ENCODE results near the gene SERPINB4. TPM values are rescaled to one million over a fixed set of nuclear protein-coding genes. Genes with fewer than 3 reads are reported as not detected.

The SERPINB4 gene
- total RNA-seq, 4 donors from 2014 or later = 0.44 to 1.1 (median 0.60) TPM; not detected in 1

DNA sequence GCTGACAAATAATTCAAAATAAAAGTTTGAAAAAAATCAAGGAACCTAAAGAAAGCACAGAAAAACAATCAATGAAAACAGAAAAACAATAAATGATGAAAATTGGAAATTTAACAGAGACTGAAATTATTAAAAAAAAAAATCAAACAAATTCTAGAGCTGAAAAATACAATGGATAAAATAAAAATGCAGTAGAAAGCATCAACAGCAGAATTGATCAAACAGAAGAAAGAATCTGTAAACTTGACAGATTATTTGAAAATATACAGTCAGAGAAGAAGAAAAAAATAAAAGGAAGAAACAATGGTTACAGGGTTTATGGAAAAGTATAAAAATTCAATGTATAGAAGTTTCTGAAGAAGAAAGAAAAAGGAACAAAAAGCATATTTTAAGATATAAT is 16.2 kb downstream of the SERPINB4 start:
- no peaks in the 10 kb centered on the region for H3K36me3 ChIP-seq
- no peak overlapping the region for H3K4me3 ChIP-seq
- no peaks in the 10 kb centered on the region for H3K27me3 ChIP-seq
- H3K9me3 ChIP-seq = peaks cover 9% of the 10 kb centered on the region
- H3K4me1 ChIP-seq = no peaks in the 10 kb centered on the region
- TF ChIP-seq POLR2AphosphoS5 (IDR thresholded peaks at IDR 0.05) (no peak), POLR2A (IDR thresholded peaks at IDR 0.05) (no peak), EP300 (IDR thresholded peaks at IDR 0.05) (no peak)
- TF ChIP-seq, protein P1, sequence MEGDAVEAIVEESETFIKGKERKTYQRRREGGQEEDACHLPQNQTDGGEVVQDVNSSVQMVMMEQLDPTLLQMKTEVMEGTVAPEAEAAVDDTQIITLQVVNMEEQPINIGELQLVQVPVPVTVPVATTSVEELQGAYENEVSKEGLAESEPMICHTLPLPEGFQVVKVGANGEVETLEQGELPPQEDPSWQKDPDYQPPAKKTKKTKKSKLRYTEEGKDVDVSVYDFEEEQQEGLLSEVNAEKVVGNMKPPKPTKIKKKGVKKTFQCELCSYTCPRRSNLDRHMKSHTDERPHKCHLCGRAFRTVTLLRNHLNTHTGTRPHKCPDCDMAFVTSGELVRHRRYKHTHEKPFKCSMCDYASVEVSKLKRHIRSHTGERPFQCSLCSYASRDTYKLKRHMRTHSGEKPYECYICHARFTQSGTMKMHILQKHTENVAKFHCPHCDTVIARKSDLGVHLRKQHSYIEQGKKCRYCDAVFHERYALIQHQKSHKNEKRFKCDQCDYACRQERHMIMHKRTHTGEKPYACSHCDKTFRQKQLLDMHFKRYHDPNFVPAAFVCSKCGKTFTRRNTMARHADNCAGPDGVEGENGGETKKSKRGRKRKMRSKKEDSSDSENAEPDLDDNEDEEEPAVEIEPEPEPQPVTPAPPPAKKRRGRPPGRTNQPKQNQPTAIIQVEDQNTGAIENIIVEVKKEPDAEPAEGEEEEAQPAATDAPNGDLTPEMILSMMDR (IDR thresholded peaks at IDR 0.05) = no peak
- H3K27ac ChIP-seq = no peak overlapping the region
- DNase-seq (ENCODE audit: low spot score in 2 of 2) = no peak

DNA sequence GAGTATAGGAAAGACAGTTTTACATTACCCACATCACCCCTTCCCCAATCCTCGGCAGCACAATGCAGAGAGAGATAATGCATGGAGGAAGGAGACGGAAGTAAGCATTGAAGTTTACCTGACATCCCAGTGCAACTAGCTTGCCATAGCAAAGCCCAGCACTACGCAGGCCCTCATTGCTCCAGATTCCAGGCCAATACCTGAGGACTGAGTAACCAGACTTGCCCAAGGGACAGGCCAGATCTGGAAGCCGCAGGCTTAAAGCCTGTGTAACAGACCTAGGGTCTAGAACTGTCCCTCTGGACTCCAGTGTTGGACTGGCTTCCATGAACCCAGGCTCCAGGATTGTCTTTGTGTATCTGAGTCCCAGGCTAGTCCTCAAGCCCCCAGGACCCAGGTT is 17.6 kb downstream of the SERPINB4 start:
- TF ChIP-seq EP300 (IDR thresholded peaks at IDR 0.05) (no peak), POLR2A (IDR thresholded peaks at IDR 0.05) (no peak), POLR2AphosphoS5 (IDR thresholded peaks at IDR 0.05) (no peak)
- TF ChIP-seq, protein P1 (IDR thresholded peaks at IDR 0.05) = no peak
- H3K4me3 ChIP-seq = no peak overlapping the region
- H3K27me3 ChIP-seq = no peaks in the 10 kb centered on the region
- DNase-seq (ENCODE audit: low spot score in 2 of 2) = no peak
- H3K4me1 ChIP-seq = no peaks in the 10 kb centered on the region
- 90% methylated on average over 4 of the region's 4 CpGs for WGBS
- no peak overlapping the region for H3K27ac ChIP-seq
- peaks cover 9% of the 10 kb centered on the region for H3K9me3 ChIP-seq
- no peaks in the 10 kb centered on the region for H3K36me3 ChIP-seq

DNA sequence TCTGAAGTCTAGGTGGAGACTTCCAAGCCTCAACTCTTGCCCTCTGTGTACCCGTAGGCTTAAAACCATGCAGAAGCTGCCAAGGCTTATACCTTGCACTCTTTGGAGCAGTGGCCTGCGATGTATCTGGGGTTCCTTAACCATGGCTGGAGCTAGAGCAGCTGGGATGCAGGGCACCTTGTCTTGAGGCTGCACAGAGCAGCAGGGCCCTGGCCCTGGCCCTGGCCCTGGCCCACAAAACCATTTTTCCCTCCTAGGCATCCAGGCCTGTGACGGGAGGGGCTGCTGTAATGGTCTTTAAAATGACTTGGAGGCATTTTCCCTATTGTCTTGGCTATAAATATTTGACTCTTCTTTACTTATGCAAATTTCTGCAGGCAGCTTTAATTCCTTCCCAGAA is 19.2 kb downstream of the SERPINB4 start:
- TF ChIP-seq POLR2A (IDR thresholded peaks at IDR 0.05) (no peak), EP300 (IDR thresholded peaks at IDR 0.05) (no peak), POLR2AphosphoS5 (IDR thresholded peaks at IDR 0.05) (no peak)
- TF ChIP-seq, protein P1 (IDR thresholded peaks at IDR 0.05) = no peak
- Histone ChIP-seq H3K4me1 (no peaks in the 10 kb centered on the region), H3K27ac (no peak overlapping the region), H3K36me3 (no peaks in the 10 kb centered on the region), H3K9me3 (peaks cover 9% of the 10 kb centered on the region), H3K4me3 (no peak overlapping the region), H3K27me3 (no peaks in the 10 kb centered on the region)
- 92% methylated on average over 3 of the region's 3 CpGs for WGBS
- DNase-seq (ENCODE audit: low spot score in 2 of 2) = no peak

- Histone ChIP-seq H3K4me3 (no peak overlapping the region), H3K9me3 (no peaks in the 10 kb centered on the region), H3K36me3 (no peaks in the 10 kb centered on the region), H3K27ac (no peak overlapping the region), H3K4me1 (no peaks in the 10 kb centered on the region), H3K27me3 (no peaks in the 10 kb centered on the region)
- TF ChIP-seq, protein P1 (IDR thresholded peaks at IDR 0.05) = no peak
- TF ChIP-seq POLR2A (IDR thresholded peaks at IDR 0.05) (no peak), POLR2AphosphoS5 (IDR thresholded peaks at IDR 0.05) (no peak), EP300 (IDR thresholded peaks at IDR 0.05) (no peak)
- WGBS = 75% methylated on average over 3 of the region's 3 CpGs
- no peak for DNase-seq (ENCODE audit: low spot score in 2 of 2)
Observed at GRCh38 chr18:63619661-63620060, 24.4 kb downstream of the SERPINB4 start.

DNA sequence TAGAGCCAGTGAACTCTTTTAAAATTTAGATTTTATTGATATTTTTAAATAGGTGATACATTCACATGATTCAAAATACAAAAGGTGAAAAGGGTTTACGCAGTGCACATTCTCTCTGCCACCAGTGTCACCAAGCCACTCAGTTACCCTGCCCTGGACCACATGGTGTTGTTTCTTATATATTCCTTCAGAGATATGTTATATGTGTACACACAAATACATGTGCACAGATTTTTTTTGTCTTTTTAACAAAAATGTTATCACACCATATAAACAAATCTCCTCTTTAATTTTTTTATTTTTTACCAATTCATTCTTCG is 26.2 kb downstream of the SERPINB4 start:
- Histone ChIP-seq H3K27me3 (no peaks in the 10 kb centered on the region), H3K36me3 (no peaks in the 10 kb centered on the region), H3K9me3 (no peaks in the 10 kb centered on the region), H3K4me1 (no peaks in the 10 kb centered on the region), H3K4me3 (no peak overlapping the region), H3K27ac (no peak overlapping the region)
- no peak for DNase-seq (ENCODE audit: low spot score in 2 of 2)
- TF ChIP-seq, protein P1 (IDR thresholded peaks at IDR 0.05) = no peak
- TF ChIP-seq POLR2A (IDR thresholded peaks at IDR 0.05) (no peak), EP300 (IDR thresholded peaks at IDR 0.05) (no peak), POLR2AphosphoS5 (IDR thresholded peaks at IDR 0.05) (no peak)
- WGBS = 95% methylated on average over 2 of the region's 2 CpGs

Measured in suprapubic skin (tissue), 4 donors.